GM21723 (cell line): ENCODE results near the gene TMEM81.

Experiments
- ATAC-seq: cut with Tn5 transposase; IDR thresholded peaks from one replicate; pipeline ENCODE4 v1.9.1; 2021; ENCODE audit warnings: mild to moderate bottlenecking, moderate library complexity; ENCODE audit not compliant: unreplicated experiment

Gene TMEM81

GRCh38 chr1:205038132-205038786 is 46.0 kb downstream of the TMEM81 start:
- no peak for ATAC-seq

- no peak for ATAC-seq
Observed at GRCh38 chr1:205037539-205037938, 46.7 kb downstream of the TMEM81 start.
